ENCODE results near the gene GBP1.

GRCh38 chr1:89089962-89090361 is 25.0 kb upstream of the GBP1 start:
- TF ChIP-seq CTCF (IDR thresholded peaks at IDR 0.05): no peak
- TF ChIP-seq POLR2A (IDR thresholded peaks at IDR 0.05; ENCODE audit: low read depth): no peak
